Endothelial cell (in vitro differentiated cells): ENCODE results near the gene CCDC86. TPM values are rescaled to one million over a fixed set of nuclear protein-coding genes. Genes with fewer than 3 reads are reported as not detected.

Experiments used
- DNase-seq: peaks from one replicate; pipeline ENCODE4 v3.0.0; 2021; ENCODE audit warnings: low spot score
- H3K27ac Mint-ChIP-seq: one replicate; pipeline ENCODE4 v1.8.0; 2021; ENCODE audit warnings: mixed read lengths, inconsistent platforms; ENCODE audit not compliant: unreplicated experiment
- H3K27me3 Mint-ChIP-seq: one replicate; pipeline ENCODE4 v1.8.0; 2021; ENCODE audit warnings: mild to moderate bottlenecking, moderate library complexity, mixed read lengths, inconsistent platforms; ENCODE audit not compliant: unreplicated experiment
- H3K36me3 Mint-ChIP-seq: one replicate; pipeline ENCODE4 v1.8.0; 2021; ENCODE audit warnings: mild to moderate bottlenecking, low read depth, mixed read lengths, inconsistent platforms; ENCODE audit not compliant: unreplicated experiment
- H3K4me1 Mint-ChIP-seq: one replicate; pipeline ENCODE4 v1.8.0; 2021; ENCODE audit warnings: mild to moderate bottlenecking, mixed read lengths, inconsistent platforms; ENCODE audit not compliant: unreplicated experiment
- H3K4me3 Mint-ChIP-seq: one replicate; pipeline ENCODE4 v1.8.0; 2021; ENCODE audit warnings: mild to moderate bottlenecking, mixed read lengths, inconsistent platforms; ENCODE audit not compliant: unreplicated experiment
- H3K9me3 Mint-ChIP-seq: one replicate; pipeline ENCODE4 v1.8.0; 2021; ENCODE audit warnings: mixed read lengths, inconsistent platforms; ENCODE audit not compliant: unreplicated experiment
- long read RNA-seq: library from polyadenylated mRNA; unstranded; transcript quantifications from one replicate; pipeline ENCODE4 v2.0.0, GENCODE V29; 2020; ENCODE audit not compliant: unreplicated experiment
- total RNA-seq: library from RNA; stranded (reverse); fragmentation: NEBNext Ultra II Directional; extraction: Animal tissue kit (Norgen Biotek cat#: 25700); gene quantifications from one replicate; pipeline ENCODE4 v1.2.1, GENCODE V29; 2021; ENCODE audit not compliant: unreplicated experiment
- TF ChIP-seq, protein P1 (sequence below): fragments of 200-600 bp; sonication (generic); IDR thresholded peaks from one replicate; pipeline ENCODE4 v1.5.0; 2021; ENCODE audit warnings: antibody characterized with exemption; ENCODE audit not compliant: unreplicated experiment

Gene CCDC86
- total RNA-seq: 15.5 TPM
- long read RNA-seq, transcript CCDC86-201 (4 exons, 1,893 nt): major isoform, 18 of 19 reads
- long read RNA-seq, partial matches to known transcripts: 1 of 19 reads
- long read RNA-seq, other reads (novel, unspliced or antisense): 0 of 19 reads

DNA sequence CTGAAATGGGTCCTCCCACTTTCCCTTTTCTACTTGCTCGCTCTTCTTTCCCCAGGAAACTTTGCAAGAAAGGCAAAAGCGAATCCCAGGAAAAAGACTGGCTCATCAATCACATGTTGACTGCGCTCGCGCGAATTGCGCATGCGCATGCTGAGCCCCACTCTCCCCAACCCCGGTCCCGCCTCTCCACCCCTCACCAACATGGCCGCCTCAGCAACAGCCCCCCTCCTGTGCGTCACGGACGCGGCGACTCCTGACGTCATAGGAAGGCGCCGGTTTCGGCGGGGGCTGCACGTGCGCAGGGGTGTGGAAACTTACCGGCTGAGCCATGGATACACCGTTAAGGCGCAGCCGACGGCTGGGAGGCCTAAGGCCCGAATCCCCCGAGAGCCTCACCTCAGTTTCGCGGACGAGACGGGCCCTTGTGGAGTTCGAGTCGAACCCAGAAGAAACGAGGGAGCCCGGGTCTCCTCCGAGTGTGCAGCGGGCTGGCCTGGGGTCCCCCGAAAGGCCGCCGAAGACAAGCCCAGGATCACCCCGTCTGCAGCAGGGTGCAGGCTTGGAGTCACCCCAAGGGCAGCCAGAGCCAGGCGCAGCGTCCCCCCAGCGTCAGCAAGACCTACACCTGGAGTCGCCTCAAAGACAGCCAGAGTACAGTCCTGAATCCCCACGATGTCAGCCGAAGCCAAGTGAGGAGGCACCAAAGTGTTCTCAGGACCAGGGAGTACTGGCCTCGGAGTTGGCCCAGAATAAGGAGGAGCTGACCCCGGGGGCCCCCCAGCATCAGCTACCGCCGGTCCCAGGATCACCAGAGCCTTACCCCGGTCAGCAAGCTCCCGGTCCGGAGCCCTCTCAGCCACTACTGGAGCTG is at the start of gene CCDC86:
Gene CCDC86 (plus strand): TSS at position 317 of the 871 bp plus-strand sequence. CDS start 12 bp downstream, at position 329.
- peak within 1 kb of the TSS; percentile 62 for H3K27ac Mint-ChIP-seq
- TF ChIP-seq, protein P1, sequence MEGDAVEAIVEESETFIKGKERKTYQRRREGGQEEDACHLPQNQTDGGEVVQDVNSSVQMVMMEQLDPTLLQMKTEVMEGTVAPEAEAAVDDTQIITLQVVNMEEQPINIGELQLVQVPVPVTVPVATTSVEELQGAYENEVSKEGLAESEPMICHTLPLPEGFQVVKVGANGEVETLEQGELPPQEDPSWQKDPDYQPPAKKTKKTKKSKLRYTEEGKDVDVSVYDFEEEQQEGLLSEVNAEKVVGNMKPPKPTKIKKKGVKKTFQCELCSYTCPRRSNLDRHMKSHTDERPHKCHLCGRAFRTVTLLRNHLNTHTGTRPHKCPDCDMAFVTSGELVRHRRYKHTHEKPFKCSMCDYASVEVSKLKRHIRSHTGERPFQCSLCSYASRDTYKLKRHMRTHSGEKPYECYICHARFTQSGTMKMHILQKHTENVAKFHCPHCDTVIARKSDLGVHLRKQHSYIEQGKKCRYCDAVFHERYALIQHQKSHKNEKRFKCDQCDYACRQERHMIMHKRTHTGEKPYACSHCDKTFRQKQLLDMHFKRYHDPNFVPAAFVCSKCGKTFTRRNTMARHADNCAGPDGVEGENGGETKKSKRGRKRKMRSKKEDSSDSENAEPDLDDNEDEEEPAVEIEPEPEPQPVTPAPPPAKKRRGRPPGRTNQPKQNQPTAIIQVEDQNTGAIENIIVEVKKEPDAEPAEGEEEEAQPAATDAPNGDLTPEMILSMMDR: no peak
- H3K9me3 Mint-ChIP-seq: no peaks in the 10 kb centered on the region
- peaks cover 33% of the 10 kb centered on the region for H3K4me1 Mint-ChIP-seq
- peak; percentile 98 for DNase-seq
- peak within 1 kb of the TSS; percentile 87 for H3K4me3 Mint-ChIP-seq
- peaks cover 8% of the 10 kb centered on the region for H3K36me3 Mint-ChIP-seq
- peaks cover 8% of the 10 kb centered on the region for H3K27me3 Mint-ChIP-seq

DNA sequence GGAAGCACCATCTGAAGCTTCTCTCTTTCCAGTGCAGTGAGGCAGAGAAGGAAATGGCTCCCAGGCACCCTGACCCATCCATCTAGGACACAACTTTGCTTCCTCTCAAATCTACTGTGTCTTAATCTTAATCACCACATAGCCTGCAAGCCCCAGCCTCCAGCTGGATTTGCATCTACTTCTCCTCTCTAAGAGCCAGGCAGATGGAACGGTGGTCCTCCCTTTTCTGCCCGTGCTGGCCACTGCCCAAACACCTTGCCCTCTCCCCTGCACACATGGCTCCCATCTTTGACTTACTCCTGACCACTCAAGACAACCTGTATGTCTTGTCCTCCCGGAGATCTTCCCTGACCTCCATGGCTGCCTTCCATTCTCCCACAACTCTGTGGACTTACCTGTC is 49.4 kb upstream of the CCDC86 start:
- no peak for DNase-seq
- Mint-ChIP-seq H3K36me3 (peaks cover 17% of the 10 kb centered on the region), H3K27ac (no peak overlapping the region), H3K9me3 (peaks cover 13% of the 10 kb centered on the region), H3K4me3 (no peak overlapping the region), H3K27me3 (peaks cover 8% of the 10 kb centered on the region), H3K4me1 (no peaks in the 10 kb centered on the region)
- TF ChIP-seq, protein P1: no peak

- peaks cover 13% of the 10 kb centered on the region for H3K9me3 Mint-ChIP-seq
- peaks cover 7% of the 10 kb centered on the region for H3K27me3 Mint-ChIP-seq
- TF ChIP-seq, protein P1: no peak
- no peak for DNase-seq
- peak overlapping the region; percentile 29 for H3K4me3 Mint-ChIP-seq
- no peaks in the 10 kb centered on the region for H3K4me1 Mint-ChIP-seq
- peaks cover 17% of the 10 kb centered on the region for H3K36me3 Mint-ChIP-seq
- H3K27ac Mint-ChIP-seq: no peak overlapping the region
Measured at GRCh38 chr11:60795291-60795690, 46.6 kb upstream of the CCDC86 start.

GRCh38 chr11:60797846-60798630 is 43.9 kb upstream of the CCDC86 start:
- DNase-seq: no peak
- TF ChIP-seq, protein P1: no peak
- Mint-ChIP-seq H3K27ac (no peak overlapping the region), H3K4me3 (no peak overlapping the region), H3K4me1 (no peaks in the 10 kb centered on the region), H3K9me3 (no peaks in the 10 kb centered on the region), H3K36me3 (peaks cover 4% of the 10 kb centered on the region), H3K27me3 (peaks cover 7% of the 10 kb centered on the region)
